HG03439 (cell line): Measurements from ENCODE around the gene HUWE1.

ENCODE experiments used
- ATAC-seq: cut with Tn5 transposase; IDR thresholded peaks from one replicate; pipeline ENCODE4 v1.9.1; 2021; ENCODE audit warnings: mild to moderate bottlenecking, moderate library complexity; ENCODE audit not compliant: unreplicated experiment

Gene HUWE1

DNA sequence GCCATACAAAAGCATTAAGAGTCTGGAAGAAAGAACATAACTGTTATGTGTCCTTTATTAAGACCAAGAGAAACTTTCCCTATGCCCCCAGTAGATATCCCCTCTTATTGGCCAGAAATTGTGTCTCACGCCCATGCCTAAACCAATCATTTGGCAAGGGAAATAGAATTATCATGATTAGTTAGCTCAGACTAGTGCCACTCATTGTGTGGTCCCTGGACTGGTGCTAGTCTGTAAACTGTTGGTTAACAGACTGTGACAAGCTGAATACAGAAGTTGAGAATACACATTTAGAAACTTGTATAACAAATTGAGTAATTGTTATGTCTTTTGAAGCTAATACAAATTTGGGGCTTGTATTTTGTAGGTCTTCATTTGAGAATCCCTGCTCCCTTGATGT is 8.1 kb upstream of the HUWE1 start:
- no peak for ATAC-seq

DNA sequence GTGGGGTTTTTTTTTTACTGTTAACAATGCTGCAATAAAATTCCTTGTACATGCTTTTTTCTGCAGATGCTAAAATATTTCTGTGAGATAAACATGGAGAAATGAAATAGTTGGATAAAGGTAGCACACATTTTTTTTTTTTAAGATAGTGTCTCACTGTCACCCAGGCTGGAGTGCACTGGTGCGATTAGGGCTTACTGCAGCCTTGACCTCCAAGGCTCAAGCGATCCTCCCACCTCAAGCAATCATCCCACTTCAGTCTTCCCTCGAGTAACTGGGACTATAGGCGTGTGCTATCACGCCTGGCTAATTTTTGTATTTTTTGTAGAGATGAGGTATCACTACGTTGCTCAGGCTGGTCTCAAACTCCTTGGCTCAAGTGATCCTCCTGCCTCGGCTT is 1.8 kb upstream of the HUWE1 start:
- no peak for ATAC-seq

DNA sequence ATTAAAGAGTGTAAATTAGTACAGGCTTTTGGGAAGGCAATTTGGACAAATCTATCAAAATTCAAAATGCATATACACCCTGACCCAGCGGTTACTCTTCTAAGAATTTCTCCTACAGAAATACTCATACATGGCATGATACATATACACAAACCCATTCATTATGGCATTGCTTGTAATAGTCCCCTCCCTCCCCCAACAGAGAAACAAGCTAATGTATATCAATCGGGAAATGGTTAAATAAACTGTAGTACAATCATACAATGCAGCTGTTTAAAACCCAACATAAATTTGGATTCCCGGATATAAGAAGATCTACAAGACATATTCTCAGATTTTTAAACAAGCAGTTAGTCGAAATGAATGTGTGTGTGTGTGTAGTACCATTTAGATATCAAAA is 808 bp downstream of the HUWE1 start:
- ATAC-seq, result no peak

DNA sequence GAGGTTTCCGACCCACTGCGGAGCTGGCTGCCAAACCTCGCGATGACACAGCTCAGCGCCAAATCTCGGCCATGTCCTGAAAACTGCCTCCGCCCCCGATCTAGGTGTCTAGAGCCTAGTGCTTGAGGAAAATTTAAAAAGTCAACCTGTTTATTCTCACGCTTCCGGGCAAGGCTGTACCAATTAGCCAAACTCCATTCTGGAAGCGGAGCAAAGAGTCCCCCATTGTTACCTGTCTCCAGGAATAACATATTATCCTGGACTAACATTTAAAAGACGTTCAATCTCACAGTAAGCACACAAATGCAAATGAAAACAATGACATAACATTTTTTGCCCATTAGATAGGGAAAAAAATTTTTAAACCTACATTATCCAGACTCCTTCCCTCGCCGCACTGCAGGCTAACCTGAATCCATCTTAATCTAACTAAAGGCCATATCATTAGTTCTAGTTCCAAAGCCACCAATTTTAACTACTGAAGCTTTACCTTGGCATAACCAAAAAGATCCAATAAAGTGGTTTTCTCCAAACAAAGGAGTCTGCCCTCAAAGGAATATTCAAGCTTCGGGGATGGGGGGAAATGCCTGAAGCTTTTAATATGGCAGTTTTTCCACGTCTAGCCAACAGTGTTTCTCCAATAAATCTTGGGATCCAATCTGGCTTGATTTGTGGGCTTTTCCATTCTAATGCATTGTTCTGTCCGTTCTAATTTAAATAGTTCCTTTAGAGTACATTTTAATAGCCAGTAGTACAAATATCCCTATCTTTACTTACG is 1.9 kb downstream of the HUWE1 start:
- no peak for ATAC-seq

DNA sequence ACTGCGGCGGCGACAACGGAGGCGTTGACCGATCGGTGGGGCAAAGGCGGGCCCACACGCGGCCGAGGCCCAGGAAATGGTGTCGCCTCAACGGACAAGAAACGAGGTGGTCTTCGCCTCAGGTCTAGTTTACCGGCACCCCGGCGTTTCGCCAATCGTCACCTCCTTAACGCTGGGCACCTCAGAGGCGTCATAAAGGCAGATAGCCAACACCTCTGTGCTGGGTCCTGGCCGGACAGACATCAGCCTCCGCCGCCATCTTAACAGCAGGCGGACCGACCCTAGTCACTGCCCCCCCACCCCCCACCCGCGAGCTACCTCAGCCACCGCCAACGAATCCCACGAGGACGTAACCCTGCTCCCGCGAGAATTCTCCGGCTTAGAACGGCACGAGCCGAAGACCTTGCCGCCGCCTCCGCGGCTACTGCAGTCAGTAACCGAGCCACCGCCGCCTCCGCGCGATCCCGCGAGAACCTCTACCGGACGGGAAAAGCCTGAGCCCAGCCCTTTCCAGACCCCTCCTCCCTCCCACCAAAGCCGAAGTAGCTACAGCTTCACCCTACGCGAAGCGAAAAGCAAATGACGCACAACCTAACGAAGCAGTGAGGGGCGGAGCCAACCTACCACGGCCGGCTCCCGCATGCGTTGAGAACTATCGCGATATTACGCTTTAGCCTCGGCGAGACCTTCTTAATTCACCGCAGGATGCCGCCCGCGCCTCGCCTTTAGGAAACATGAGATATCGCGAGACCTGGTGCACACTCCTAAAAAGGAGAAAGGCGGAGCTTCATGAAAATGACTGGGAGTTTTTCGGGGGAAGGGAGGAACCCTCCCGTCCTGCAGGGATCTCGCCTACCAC is 2.7 kb downstream of the HUWE1 start:
- ATAC-seq, result peak; percentile 69

DNA sequence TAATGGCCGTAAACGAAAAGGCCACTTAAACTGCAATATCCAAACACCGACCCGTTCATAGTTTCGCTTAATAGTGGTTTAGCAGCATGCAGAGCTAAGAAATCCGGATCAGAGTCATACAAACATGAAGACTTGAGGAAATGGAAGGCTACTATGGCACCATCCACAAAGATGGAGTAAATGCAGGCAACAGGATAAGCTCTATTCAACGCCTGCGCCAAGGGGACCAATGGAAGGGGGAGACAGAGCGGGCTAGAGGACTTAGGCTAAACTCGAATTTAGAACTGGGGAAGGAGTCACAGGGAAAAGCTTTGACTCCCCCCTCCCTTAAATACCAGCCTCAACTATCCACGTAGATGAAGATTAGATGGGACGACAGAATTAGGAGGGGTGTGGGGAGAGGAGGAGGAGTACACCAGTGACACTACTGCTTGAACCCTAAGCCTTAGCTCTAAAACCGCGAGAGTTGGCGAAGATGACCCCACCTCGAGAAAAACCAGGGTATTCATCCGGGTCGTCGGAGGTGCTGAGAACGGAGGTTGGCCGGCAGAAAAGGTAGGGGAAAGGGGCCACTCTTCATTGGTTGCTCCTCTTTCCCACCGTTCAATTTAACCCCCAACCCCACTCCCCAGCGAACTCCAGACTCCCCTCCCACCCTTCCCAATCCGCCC is 3.5 kb downstream of the HUWE1 start:
- ATAC-seq, result no peak

DNA sequence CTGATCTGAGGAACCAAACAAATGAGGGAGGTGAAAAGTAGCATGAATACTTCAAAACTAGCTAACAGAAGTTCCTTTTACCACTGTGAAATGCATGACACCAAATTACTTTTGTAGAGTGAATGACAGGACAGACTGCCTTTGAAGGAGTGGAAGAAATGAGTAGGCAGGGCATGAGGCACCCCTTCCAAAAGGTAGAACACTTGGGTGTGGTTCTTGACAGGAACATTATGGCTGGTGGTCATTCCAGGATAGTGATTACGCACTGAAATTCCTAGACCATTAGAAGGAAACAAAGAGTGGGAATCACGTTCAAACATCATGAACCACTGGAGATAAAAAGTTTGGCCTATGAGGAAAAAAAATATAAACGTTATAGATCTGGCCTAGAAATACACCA is 4.9 kb downstream of the HUWE1 start:
- no peak for ATAC-seq

DNA sequence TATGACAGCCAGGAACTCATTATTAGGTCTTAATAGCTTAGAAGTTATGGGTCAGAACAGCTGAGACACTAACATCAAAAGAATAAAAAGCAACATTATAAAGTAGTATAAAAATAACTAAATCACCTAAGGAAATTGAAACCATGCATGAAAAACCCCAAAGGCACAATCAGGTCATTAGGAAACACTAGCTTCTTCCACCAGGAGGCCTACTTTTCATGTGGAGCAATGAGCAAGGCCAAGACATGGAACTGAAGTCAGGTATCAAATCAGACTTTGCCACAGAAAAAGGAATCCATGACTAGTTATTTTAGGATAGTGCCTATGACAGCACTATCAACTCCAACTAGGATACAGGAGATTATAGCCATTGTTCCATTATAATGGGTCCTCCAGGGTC is 7.9 kb downstream of the HUWE1 start:
- no peak for ATAC-seq

DNA sequence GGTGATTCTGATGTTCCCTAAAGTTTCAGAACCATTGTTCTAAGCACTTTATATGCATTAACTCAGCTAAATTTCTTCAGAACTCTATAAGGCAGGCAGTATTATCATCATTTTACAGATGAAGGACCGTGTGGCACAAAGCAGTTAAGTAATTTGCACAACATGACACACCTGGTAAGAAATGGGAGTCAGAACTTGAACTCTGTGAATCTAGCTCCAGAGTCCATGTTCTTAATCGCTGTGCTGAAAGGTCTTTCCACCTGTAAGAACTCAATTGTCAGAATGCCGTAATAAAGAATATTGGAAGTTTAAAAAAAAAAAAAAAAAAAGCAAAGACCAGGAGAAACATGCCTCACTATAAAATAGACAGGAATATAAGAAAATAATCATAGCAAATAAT is 9.2 kb downstream of the HUWE1 start:
- no peak for ATAC-seq

DNA sequence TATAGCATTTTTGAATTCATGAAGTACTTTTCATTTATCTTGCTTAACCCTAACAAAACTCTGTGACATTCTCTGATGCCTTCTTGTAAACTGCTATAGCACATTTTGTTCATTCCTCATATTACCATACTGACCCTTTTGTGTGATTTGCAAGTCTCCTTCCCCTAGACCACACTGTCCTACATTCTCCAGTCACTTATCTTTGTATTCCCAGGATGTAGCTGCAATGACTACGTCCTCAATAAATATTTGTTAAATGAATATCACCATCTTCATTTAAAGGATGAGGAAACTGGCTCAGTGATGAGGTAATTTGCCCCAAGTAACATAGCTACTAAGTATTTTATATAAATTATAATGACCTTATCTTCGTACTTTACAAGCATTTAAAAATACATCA is 11.9 kb downstream of the HUWE1 start:
- no peak for ATAC-seq

DNA sequence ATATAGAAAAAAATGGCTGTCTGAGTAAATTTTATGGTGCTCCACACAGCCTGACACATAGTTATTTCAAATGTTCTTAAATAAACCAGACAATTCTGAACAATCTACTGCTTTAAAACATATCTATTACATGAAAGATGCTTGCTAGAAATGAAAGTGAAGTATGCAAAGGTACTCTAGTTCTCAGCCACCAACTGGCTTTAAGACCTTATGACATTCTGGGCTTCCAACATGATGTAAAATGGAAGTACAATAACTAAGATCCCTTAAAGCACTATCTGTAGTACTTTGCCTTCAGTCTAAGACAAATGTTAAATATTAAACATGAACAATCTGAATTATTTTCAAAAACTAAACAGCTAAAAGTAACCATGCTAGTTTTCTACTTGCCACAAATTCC is 17.3 kb downstream of the HUWE1 start:
- ATAC-seq, result no peak

DNA sequence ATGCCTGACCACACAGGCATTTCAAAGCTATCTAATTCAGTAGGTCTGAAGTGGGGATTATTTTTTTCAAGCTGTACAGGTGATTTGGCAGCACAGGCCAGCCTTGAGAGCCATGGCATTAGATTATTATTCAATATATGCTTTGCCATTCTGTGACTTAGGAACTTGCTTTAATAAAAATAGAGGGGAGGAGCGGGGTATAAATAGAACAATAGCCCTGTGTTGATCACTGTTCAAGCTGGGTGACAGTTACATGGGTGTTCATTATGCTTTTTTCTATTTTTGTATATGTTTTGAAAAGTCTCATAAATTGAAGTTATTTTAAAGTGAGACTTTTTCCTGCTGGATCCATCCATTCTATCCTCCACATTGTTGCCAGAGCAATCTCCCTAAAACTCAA is 20.3 kb downstream of the HUWE1 start:
- no peak for ATAC-seq

DNA sequence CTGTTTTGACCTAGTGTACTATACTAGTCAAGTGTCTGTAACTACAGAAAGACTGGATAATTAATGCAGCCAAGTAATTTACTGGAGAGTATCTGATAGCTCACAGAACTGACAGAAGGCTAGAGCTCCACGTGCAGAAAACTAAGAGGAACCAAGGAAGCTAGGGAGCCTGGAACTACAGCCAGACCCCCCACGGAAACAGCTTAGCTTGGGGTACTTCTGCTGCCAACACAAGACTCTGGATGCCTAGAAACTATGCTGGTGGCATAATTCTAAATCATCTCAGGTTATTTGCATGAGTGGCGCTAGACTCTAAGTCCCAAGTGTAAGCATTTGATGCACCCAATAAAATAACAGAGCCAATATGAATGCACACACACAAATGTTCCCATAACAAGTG is 26.5 kb downstream of the HUWE1 start:
- ATAC-seq, result no peak

DNA sequence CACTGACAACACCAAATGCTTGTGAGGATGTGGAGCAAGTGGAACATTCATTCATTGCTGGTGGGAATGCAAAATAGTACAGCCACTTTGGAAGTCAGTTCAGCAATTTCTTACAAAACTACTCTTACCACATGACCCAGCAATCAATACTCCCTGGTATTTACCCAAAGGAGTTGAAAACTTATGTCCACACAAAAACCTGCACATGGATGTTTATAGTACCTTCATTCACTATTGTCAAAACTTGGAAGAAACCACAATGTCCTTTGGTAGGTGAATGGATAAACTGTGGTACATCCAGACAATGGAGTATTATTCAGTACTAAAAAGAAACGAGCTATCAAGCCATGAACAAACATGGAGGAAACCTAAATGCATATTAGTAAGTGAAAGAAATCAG is 27.5 kb downstream of the HUWE1 start:
- no peak for ATAC-seq

DNA sequence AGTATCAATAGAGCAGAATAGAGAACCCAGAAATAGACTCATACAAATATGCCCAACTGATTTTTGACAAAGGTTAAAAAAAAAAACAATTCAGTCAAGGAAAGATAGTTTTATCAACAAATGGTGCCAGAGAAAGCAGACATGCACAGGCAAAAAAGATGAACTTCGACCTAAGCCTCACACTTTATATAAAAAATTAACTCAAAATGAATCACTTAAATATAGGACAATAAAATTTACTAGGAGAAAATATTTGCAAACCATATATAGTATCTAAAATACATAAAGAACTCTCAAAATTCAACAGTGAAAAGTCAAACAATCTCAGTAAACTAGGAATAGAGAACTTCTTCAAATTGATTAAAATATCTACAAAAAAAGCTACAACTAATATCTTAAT is 29.7 kb downstream of the HUWE1 start:
- ATAC-seq, result no peak

DNA sequence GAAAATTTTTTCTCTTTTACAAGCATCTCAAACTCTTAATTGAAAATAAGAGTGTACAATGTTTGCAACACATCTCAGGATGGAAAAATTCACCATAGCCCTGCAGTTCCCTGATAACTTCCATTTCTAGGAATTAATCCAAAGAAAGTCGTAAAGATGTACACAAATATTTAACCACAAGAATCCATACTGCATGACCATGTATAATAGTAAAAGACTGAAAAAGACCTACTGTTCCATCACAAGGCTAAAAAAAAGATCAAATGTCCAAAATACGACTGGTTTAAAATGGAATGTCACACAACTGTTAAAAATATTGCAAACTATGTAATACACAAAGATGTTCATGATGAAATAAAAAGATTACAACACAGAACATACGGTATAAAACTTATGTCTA is 32.1 kb downstream of the HUWE1 start:
- no peak for ATAC-seq

DNA sequence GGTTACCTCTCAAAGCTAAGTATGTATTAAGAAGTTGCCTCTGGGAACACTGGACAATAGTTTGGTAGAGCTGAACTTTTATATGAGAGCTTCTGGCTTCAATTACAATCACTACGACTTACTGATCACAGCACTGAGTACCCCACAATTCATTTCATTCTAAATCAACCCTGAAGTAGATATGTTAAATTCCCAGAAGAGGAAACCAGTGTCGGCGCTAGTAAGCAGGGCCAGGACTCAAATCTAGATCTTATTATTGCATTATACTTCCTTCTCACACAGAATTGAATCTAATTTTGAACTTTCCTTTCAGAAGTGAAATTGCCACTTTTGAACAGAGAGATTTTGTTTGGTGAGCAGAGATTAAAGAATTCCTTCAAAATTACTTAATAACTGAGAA is 41.8 kb downstream of the HUWE1 start:
- ATAC-seq, result no peak

DNA sequence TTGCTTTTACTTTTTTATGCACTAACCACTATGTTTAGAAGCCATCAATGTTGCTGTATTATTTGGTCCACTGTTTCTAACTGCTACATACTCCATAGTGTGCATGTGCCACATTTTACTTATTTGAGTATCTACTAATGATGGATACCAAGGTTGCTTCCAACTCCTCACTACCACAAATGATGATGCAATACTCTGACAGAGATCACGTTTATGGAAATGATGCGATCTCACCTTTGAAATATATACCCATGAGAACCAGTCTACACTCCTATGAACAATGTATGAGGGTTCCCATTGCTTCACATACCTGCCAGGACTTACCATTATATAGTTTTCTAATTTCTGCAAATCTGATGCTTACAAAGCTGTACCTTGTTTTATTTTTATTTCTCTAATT is 44.2 kb downstream of the HUWE1 start:
- no peak for ATAC-seq

DNA sequence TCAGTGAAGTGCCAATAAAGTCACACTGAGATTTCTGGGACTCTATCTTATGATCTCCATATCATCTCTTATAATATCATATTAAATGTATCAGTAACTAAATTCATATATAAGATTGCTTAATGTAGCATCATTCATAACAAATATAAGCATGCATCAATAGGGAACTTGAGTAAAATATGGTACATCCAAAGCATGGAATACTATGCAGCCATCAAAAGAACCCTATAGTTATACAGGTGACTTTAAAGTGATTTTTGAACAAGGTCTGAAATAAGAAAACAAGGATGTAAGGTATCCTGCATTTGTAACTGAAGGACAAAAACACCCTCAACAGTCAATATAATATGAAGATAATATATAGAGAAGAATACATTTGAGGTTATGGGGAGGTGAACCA is 47.3 kb downstream of the HUWE1 start:
- ATAC-seq, result no peak

DNA sequence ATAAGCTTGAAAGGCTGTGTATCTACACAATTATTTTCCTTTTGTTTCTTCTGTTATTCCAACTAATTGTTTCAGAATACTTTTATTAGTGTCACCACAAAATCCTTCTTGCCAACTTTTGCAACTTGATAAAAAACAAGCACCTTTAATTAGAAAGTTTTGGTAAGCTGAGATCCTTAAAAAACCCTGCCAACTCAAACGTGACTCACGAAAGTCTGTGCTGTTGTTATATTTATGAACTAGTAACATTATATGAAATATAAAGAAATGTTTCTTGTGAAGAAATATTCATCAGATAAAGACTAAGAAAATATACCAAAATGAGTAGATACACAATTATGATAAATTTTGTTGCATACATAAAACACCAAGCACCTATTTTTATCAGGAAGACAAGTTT is 49.0 kb downstream of the HUWE1 start:
- no peak for ATAC-seq

DNA sequence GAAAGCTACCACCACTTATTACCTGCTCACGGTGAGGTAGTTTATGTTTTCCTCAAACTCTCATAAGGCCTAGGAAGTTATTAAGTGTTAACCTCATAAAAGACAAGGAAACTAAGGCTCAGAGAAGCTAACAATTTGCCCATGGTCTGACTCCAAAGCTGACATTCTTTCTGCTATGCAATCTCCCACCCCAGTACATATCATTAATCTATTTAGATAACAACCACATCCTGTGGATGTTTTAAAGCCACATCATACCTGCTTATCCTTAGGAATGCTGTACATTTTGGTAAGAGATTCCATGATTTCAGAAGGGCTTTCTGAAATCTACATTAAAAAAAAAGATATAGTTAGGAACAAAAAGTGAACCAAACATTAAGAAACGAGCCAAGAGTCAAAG is 55.4 kb downstream of the HUWE1 start:
- ATAC-seq, result no peak

DNA sequence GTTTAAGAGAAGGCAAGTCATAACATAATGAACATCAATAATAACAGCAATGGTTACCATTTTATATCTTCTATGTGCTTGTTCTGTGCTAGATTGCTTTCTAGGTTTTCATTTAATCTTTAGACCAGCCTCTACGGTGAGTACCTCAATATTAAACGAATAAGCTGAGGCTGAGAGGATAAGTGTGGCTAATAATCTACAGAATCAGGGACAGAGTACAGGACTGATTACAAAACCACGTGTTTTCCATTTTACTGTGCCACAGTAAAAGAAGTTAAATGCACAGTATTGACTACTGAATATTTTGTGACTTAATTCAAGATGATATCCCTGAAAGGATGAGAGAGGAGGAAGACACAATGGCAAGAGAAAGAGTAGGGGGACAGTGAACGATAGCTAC is 56.3 kb downstream of the HUWE1 start:
- no peak for ATAC-seq
